ENCODE measurements around the gene IL4R. TPM values are rescaled to one million over a fixed set of nuclear protein-coding genes. Genes with fewer than 3 reads are reported as not detected.

Gene IL4R
- polyA plus RNA-seq, 1 donor from 2014 or later, result 0.07 TPM

DNA sequence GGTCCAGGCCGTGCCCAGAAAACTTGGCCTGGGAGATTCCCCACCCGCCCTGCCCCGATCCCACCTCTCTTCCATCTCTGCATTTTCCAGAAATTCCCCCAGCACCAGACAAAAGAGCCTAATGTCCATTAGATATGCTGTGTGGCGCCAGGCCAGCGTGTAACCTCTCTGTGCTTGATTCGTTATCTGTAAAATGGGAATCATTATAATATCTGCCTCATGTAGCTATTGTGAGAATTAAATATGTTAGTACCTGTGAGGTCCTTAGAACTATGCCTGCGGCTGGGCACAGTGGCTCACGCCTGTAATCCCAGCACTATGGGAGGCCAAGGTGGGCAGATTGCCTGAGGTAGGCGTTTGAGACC is 54.6 kb downstream of the IL4R start:
- Histone ChIP-seq H3K79me2 (replicated peaks; ENCODE audit: insufficient read depth, low read length) (no peaks in the 10 kb centered on the region), H3K27me3 (ENCODE audit: insufficient read depth, low read depth, low read length) (no peaks in the 10 kb centered on the region), H3K27ac (ENCODE audit: low read length) (no peak overlapping the region), H3K9me2 (ENCODE audit: insufficient read depth, low read length) (no peaks in the 10 kb centered on the region), H4K20me1 (ENCODE audit: insufficient read depth) (no peaks in the 10 kb centered on the region), H3F3A (ENCODE audit: insufficient read depth, low read length, poor library complexity, severe bottlenecking) (no peaks in the 10 kb centered on the region), H3K4me2 (ENCODE audit: low read length) (no peak overlapping the region), H3K9me3 (ENCODE audit: low read length) (no peaks in the 10 kb centered on the region), H2AFZ (ENCODE audit: low read depth, low read length) (no peak overlapping the region), H3K9ac (ENCODE audit: low read length) (no peak overlapping the region), H3K4me3 (ENCODE audit: low read length) (no peak overlapping the region), H3K36me3 (ENCODE audit: insufficient read depth, low read length) (no peaks in the 10 kb centered on the region)
- no peak for TF ChIP-seq EP300 (conservative IDR thresholded peaks at IDR 0.05; ENCODE audit: poor library complexity, severe bottlenecking)
- TF ChIP-seq, protein P1, sequence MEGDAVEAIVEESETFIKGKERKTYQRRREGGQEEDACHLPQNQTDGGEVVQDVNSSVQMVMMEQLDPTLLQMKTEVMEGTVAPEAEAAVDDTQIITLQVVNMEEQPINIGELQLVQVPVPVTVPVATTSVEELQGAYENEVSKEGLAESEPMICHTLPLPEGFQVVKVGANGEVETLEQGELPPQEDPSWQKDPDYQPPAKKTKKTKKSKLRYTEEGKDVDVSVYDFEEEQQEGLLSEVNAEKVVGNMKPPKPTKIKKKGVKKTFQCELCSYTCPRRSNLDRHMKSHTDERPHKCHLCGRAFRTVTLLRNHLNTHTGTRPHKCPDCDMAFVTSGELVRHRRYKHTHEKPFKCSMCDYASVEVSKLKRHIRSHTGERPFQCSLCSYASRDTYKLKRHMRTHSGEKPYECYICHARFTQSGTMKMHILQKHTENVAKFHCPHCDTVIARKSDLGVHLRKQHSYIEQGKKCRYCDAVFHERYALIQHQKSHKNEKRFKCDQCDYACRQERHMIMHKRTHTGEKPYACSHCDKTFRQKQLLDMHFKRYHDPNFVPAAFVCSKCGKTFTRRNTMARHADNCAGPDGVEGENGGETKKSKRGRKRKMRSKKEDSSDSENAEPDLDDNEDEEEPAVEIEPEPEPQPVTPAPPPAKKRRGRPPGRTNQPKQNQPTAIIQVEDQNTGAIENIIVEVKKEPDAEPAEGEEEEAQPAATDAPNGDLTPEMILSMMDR (IDR thresholded peaks at IDR 0.05; ENCODE audit: poor library complexity, severe bottlenecking), result no peak
- TF ChIP-seq TAF1 (IDR thresholded peaks at IDR 0.05; ENCODE audit: low read depth), result no peak
- TF ChIP-seq, protein P2, sequence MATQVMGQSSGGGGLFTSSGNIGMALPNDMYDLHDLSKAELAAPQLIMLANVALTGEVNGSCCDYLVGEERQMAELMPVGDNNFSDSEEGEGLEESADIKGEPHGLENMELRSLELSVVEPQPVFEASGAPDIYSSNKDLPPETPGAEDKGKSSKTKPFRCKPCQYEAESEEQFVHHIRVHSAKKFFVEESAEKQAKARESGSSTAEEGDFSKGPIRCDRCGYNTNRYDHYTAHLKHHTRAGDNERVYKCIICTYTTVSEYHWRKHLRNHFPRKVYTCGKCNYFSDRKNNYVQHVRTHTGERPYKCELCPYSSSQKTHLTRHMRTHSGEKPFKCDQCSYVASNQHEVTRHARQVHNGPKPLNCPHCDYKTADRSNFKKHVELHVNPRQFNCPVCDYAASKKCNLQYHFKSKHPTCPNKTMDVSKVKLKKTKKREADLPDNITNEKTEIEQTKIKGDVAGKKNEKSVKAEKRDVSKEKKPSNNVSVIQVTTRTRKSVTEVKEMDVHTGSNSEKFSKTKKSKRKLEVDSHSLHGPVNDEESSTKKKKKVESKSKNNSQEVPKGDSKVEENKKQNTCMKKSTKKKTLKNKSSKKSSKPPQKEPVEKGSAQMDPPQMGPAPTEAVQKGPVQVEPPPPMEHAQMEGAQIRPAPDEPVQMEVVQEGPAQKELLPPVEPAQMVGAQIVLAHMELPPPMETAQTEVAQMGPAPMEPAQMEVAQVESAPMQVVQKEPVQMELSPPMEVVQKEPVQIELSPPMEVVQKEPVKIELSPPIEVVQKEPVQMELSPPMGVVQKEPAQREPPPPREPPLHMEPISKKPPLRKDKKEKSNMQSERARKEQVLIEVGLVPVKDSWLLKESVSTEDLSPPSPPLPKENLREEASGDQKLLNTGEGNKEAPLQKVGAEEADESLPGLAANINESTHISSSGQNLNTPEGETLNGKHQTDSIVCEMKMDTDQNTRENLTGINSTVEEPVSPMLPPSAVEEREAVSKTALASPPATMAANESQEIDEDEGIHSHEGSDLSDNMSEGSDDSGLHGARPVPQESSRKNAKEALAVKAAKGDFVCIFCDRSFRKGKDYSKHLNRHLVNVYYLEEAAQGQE (IDR thresholded peaks at IDR 0.05; ENCODE audit: borderline replicate concordance), result no peak
- no peak for TF ChIP-seq EZH2 (IDR thresholded peaks at IDR 0.05; ENCODE audit: borderline replicate concordance, insufficient read depth, low read length, poor library complexity, severe bottlenecking)
- TF ChIP-seq RAD21 (conservative IDR thresholded peaks at IDR 0.05), result no peak
- TF ChIP-seq POLR2AphosphoS5 (IDR thresholded peaks at IDR 0.05), result no peak
- no peak for TF ChIP-seq MXI1 (conservative IDR thresholded peaks at IDR 0.05; ENCODE audit: poor library complexity, severe bottlenecking)
- TF ChIP-seq SMC3 (conservative IDR thresholded peaks at IDR 0.05; ENCODE audit: poor library complexity), result no peak

DNA sequence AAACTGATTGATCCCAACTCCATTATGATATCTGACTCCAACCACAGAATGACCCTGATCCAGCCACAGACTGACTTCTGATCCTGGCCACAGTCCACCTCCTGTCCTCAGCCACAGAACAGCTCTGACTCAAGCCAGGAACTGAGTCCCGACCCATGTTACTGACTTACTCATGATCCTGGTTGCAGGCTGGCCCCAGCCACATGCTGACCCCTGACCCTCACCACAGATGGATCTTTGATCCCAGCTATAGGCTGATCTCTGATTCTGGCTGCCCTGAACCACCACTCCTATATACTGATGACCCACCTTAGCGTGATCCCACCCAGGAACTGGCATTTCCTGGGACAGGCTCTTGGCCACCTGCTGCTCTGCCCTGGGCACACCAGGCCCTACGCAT is 56.0 kb downstream of the IL4R start:
- Histone ChIP-seq H3K27me3 (ENCODE audit: insufficient read depth, low read depth, low read length) (no peaks in the 10 kb centered on the region), H3F3A (ENCODE audit: insufficient read depth, low read length, poor library complexity, severe bottlenecking) (no peaks in the 10 kb centered on the region), H3K36me3 (ENCODE audit: insufficient read depth, low read length) (no peaks in the 10 kb centered on the region), H3K4me3 (ENCODE audit: low read length) (no peak overlapping the region), H3K9me2 (ENCODE audit: insufficient read depth, low read length) (no peaks in the 10 kb centered on the region), H3K9ac (ENCODE audit: low read length) (no peak overlapping the region), H3K9me3 (ENCODE audit: low read length) (no peaks in the 10 kb centered on the region), H3K4me2 (ENCODE audit: low read length) (no peak overlapping the region), H4K20me1 (ENCODE audit: insufficient read depth) (no peaks in the 10 kb centered on the region), H3K27ac (ENCODE audit: low read length) (no peak overlapping the region), H3K79me2 (replicated peaks; ENCODE audit: insufficient read depth, low read length) (no peaks in the 10 kb centered on the region), H2AFZ (ENCODE audit: low read depth, low read length) (no peak overlapping the region)
- no peak for TF ChIP-seq RAD21 (conservative IDR thresholded peaks at IDR 0.05)
- TF ChIP-seq MXI1 (conservative IDR thresholded peaks at IDR 0.05; ENCODE audit: poor library complexity, severe bottlenecking), result no peak
- no peak for TF ChIP-seq EP300 (conservative IDR thresholded peaks at IDR 0.05; ENCODE audit: poor library complexity, severe bottlenecking)
- TF ChIP-seq POLR2AphosphoS5 (IDR thresholded peaks at IDR 0.05), result no peak
- TF ChIP-seq EZH2 (IDR thresholded peaks at IDR 0.05; ENCODE audit: borderline replicate concordance, insufficient read depth, low read length, poor library complexity, severe bottlenecking), result no peak
- no peak for TF ChIP-seq SMC3 (conservative IDR thresholded peaks at IDR 0.05; ENCODE audit: poor library complexity)
- TF ChIP-seq, protein P1 (IDR thresholded peaks at IDR 0.05; ENCODE audit: poor library complexity, severe bottlenecking), result no peak
- no peak for TF ChIP-seq TAF1 (IDR thresholded peaks at IDR 0.05; ENCODE audit: low read depth)
- TF ChIP-seq, protein P2 (IDR thresholded peaks at IDR 0.05; ENCODE audit: borderline replicate concordance), result no peak
